GM12892 (cell line): ENCODE results near the gene POP4. TPM values are rescaled to one million over a fixed set of nuclear protein-coding genes. Genes with fewer than 3 reads are reported as not detected.
"Not testable (repeated sequence)": the region's sequence is repeated elsewhere in the genome, so short reads cannot be mapped to it uniquely, and the experiment has no call there.

ENCODE experiments used
- DNase-seq: peaks from one replicate; pipeline ENCODE4 v3.0.0; 2011; ENCODE audit not compliant: insufficient read length
- FAIRE-seq: peaks from 2 replicates; lab custom pipeline; 2011; peaks lifted over from hg19 to GRCh38; lab: Jason Lieb, UNC
- POLR2A ChIP-seq: IDR thresholded peaks from 2 replicates; pipeline ENCODE4 v1.6.1; 2011; ENCODE audit warnings: low read depth, low read length, control low read depth
- POLR2AphosphoS5 ChIP-seq: IDR thresholded peaks from 2 replicates; pipeline ENCODE4 v1.6.1; 2011; ENCODE audit warnings: low read depth, low read length, control low read depth
- TAF1 ChIP-seq: IDR thresholded peaks from 2 replicates; pipeline ENCODE4 v1.6.1; 2011; ENCODE audit warnings: low read depth, mild to moderate bottlenecking, control low read depth, low read length, borderline replicate concordance
- polyA plus RNA-seq: library from polyadenylated mRNA; unstranded; fragments of >200 nt; gene quantifications from one replicate; pipeline ENCODE4 v1.2.1, GENCODE V29; 2012; ENCODE audit warnings: missing spikeins, inconsistent platforms; ENCODE audit not compliant: missing spikeins

POP4 gene
- 65.9 TPM for polyA plus RNA-seq

DNA sequence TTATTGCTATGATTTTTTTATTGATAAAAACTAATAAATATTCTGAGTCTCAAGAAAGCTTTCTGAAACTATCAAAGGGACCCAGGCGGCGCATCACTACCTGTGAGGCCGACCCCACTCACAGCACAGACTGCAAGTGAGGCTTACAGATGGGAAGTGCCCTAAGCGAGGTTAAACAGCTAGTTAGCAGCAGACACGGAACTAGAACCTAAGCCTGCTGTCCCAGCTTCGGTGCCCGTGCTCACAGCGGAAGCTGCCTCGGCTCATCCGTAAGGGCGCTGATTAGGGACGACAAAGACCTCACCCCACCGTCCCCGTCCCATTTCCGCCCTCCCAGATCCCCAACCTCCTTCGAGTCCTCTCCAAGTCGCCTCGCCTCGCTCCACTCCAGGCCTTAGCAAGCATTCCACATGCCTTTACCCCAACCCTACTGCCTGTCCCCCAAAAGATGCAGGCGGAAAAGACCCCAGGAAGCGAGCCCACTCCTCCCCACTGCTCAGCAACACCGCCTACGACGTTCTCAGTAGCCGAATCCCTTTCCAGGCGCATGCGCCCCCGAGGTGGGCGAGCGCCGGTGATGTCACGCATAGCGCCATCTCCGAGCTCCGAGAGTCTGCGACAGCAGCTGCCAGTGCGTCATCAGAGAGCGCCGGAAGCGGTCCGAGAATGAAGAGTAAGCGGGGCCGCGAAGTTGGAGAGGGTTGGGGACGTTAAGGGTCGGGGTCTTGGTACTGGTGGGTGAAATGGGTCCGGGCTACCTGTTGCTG is at the start of gene POP4:
POP4 (plus strand) TSS at position 631 of the 767 bp plus-strand sequence; CDS start at position 667, 36 bp downstream.
- TF ChIP-seq POLR2A (peak; percentile 98), POLR2AphosphoS5 (peak; percentile 94), TAF1 (peak; percentile 85)
- DNase-seq (peak; percentile 95), FAIRE-seq (peak; percentile 93)

GRCh38 chr19:29559110-29559509 is 47.0 kb upstream of the POP4 start:
- FAIRE-seq, DNase-seq: not testable (repeated sequence)

- DNase-seq (no peak), FAIRE-seq (no peak)
- no peak for TF ChIP-seq TAF1
- no peak for TF ChIP-seq POLR2A
- TF ChIP-seq POLR2AphosphoS5 = no peak
Observed at GRCh38 chr19:29559743-29560142, 46.3 kb upstream of the POP4 start.

GRCh38 chr19:29560313-29561075 is 45.6 kb upstream of the POP4 start:
- no peak for FAIRE-seq
- TF ChIP-seq POLR2AphosphoS5 = no peak
- no peak for TF ChIP-seq POLR2A
- no peak for TF ChIP-seq TAF1
- DNase-seq = no peak

DNA sequence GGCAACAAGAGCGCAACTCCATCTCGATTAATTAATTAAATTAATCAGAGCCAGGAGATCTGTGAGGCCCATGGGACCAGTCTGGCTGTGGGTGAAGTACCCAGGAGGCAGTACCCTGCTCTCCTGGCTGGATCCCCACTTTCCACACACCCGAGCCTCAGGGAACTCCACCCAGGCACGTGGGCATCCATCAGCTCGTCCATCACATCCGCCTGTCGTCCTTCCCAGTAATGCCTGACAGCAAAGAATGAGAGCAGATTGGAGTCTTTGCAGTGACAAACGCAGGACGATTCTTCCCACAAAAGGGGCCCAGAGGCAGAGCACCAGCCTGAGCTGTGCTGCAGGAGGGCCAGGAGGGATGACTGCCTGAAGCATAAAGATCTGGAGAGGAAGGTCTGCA is 44.5 kb upstream of the POP4 start:
- DNase-seq = no peak
- no peak for FAIRE-seq
- TF ChIP-seq TAF1 (no peak), POLR2A (no peak), POLR2AphosphoS5 (no peak)

GRCh38 chr19:29562299-29563297 is 43.5 kb upstream of the POP4 start:
- TF ChIP-seq POLR2A (no peak), TAF1 (no peak), POLR2AphosphoS5 (no peak)
- FAIRE-seq (no peak), DNase-seq (no peak)

GRCh38 chr19:29563486-29564101 is 42.5 kb upstream of the POP4 start:
- TF ChIP-seq POLR2A = no peak
- DNase-seq (no peak), FAIRE-seq (no peak)

GRCh38 chr19:29564574-29565005 is 41.5 kb upstream of the POP4 start:
- DNase-seq (no peak), FAIRE-seq (no peak)
- TF ChIP-seq POLR2A = no peak
- TF ChIP-seq TAF1 = no peak
- TF ChIP-seq POLR2AphosphoS5 = no peak

DNA sequence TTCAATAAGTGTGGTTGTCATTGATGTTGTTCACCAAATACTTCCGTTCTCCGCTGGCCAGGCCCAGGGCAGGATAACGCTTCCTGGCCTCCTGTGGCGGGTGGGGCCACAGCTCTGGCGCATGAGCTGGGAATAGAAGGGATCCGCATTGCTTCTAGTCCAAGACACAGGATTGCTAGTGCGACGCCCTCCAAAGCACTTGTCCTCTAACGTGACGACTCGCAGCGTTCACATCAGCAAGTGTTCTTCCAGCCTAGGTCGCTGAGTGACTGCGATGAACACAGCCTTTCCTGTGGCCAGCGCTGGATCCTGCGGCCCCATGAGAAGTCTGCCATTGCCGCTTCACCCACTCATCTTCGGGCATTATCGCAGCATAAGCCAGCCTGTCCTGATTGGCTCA is 40.9 kb upstream of the POP4 start:
- FAIRE-seq = no peak
- DNase-seq = no peak
- TF ChIP-seq TAF1 (no peak), POLR2AphosphoS5 (no peak), POLR2A (no peak)

GRCh38 chr19:29566496-29567054 is 39.5 kb upstream of the POP4 start:
- no peak for FAIRE-seq
- no peak for TF ChIP-seq TAF1
- no peak for TF ChIP-seq POLR2A
- no peak for TF ChIP-seq POLR2AphosphoS5
- no peak for DNase-seq
